HG03342 (cell line): ENCODE measurements around the gene DLL3.

Experiments used
- ATAC-seq: cut with Tn5 transposase; IDR thresholded peaks from one replicate; pipeline ENCODE4 v1.9.1; 2021; ENCODE audit warnings: mild to moderate bottlenecking, moderate library complexity; ENCODE audit not compliant: unreplicated experiment

Gene DLL3

DNA sequence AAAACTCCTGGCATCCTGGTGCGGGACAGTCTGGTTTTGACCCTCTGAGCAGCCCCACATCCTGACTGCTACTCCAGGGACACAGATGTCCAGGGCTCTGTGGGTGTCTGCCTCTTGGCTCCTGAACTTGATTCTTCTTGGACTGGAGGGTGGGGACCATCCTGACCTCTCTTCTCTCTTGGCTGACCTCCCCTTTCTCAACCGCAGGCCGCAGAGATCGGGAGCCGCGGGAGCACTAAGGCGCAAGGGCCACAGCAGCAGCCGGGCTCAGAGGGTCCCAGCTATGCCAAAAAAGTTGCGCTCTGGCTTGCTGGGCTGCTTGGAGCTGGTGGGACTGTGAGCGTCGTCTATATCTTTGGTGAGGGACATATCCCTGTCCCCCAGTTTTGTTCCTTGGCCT, 17.1 kb upstream of the DLL3 start:
- ATAC-seq: no peak

DNA sequence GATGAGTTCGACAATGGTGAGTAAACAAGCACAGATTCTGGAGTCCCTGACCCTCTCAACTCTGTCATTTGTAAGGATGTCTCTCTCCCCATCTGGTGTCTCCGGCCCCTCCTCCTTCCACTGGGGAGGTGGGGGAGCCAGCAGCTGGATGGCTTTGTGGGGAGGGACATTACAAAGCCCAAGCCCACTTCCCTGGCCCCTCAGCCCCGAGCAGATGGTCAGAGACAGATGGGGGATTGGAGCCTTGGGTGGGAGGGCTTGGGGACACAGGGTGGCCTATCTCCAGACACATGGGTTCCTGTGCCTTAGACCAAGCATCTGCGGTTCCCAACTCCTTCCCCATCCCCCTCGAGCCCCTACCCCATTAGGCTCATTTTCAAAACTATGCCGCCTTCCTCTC, 15.6 kb upstream of the DLL3 start:
- no peak for ATAC-seq

DNA sequence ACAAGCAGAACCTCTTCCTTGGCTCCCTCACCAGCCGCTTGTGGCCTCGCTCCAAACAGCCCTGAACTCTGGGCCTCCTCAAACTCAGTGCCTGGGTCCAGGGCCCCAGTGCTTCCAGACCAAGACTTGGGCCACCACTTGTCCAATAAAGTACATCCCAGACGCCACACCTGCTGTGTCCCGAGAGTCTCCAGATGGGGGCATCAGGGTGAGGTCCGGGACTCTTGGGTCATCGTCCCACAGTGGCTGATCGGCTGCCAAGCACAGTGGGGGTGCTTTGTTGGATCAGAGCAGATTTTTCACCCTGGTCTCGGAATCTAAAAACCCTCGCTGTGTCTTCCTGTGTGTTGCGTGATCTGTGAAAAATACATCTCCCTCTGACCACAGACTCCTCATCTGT, 9.0 kb upstream of the DLL3 start:
- ATAC-seq: no peak

DNA sequence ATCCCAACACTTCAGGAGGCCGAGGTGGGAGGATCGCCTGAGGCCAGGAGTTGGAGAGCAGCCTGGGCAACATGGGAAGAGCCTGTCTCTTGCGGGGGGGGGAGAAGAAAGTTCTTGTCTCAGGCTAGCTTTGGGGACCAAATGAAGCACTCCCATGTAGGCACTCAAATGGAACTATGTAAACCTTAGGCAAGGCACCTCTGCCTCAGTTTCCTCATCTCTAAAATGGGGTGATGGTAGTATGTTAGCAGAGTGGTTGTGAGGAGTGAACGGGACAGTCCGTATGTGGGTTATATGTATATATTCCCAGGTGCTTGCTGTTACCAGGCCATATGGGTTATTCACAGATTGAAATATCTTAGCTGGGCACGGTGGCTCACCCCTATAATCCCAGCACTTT, 6.5 kb upstream of the DLL3 start:
- ATAC-seq: no peak

- no peak for ATAC-seq
Measured at GRCh38 chr19:39492788-39493187, 6.0 kb upstream of the DLL3 start.

- no peak for ATAC-seq
Measured at GRCh38 chr19:39494661-39495060, 4.1 kb upstream of the DLL3 start.

DNA sequence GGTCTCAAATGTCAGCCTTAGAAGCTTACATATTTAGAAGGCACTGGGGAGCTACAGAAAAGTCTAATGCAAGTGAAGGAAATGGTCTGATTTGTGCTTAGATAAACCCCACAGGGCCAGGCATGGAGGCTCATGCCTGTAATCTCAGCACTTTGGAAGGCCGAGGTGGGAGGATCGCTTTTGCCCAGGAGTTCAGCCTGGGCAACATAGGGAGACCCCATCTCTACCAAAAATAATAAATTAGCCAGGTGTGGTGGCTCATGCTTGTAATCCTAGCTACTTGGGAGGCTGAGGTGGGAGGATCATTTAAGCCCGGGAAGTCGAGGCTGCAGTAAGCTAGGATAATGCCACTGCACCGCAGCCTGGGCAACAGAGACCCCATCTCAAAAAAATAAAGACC, 2.7 kb upstream of the DLL3 start:
- ATAC-seq: no peak

DNA sequence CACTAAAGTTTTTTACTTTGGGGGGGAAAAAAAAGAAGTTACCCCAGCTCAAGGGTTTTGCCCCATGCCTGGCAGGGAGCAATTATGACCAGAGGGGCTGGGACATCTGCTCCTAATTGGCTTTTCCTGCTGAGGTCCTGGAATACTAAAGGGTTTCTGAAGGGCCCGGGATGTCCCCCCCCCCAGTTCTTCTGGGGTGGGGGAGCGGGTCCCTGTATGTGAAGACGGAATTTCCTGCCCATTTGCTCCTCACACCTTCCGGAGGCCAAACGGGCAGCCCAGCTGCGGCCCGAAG, 1.1 kb upstream of the DLL3 start:
- ATAC-seq: no peak

GRCh38 chr19:39497996-39498797, 550 bp upstream of the DLL3 start:
- no peak for ATAC-seq

DNA sequence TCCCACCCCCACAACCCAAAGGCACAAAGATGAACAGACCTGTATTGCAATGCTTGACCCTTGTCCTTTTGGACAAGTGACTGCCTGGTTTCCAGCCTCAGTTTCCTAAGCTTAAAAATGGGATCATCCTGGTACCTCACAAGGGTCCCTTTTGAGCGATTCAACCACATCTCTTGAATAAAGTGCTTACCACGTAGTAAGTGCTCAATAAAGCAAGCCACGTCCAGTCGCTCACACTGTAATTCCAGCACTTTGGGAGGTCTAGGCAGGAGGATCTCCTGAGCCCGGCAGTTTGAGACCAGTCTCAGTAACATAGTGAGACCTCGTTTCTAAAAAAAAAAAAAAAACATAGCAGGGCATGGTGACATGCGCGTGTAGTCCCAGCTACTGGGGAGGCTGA, 1.2 kb downstream of the DLL3 start:
- no peak for ATAC-seq

GRCh38 chr19:39500543-39500942, 1.8 kb downstream of the DLL3 start:
- no peak for ATAC-seq

- ATAC-seq: no peak
Measured at GRCh38 chr19:39501340-39501739, 2.6 kb downstream of the DLL3 start.

- no peak for ATAC-seq
Measured at GRCh38 chr19:39502640-39503417, 4.1 kb downstream of the DLL3 start.

DNA sequence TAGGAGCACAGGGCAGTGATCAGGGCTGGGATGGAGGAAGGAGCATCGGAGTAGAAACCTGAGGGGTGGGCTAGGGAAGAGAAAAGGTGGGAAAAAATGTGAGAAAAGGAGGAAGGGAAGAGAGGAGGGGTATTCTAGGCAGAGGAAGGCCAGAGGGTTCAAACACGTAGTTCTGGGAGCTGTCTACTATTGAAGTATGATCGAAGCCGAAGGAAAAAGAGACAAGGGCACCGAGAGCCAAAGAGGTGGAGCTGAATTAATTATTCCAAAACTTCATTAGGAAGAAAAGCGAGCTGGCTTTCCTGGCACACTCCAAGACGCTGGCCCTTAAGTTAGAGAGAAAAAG, 7.8 kb downstream of the DLL3 start:
- no peak for ATAC-seq

- peak; percentile 55 for ATAC-seq
Measured at GRCh38 chr19:39506944-39507714, 8.4 kb downstream of the DLL3 start.

DNA sequence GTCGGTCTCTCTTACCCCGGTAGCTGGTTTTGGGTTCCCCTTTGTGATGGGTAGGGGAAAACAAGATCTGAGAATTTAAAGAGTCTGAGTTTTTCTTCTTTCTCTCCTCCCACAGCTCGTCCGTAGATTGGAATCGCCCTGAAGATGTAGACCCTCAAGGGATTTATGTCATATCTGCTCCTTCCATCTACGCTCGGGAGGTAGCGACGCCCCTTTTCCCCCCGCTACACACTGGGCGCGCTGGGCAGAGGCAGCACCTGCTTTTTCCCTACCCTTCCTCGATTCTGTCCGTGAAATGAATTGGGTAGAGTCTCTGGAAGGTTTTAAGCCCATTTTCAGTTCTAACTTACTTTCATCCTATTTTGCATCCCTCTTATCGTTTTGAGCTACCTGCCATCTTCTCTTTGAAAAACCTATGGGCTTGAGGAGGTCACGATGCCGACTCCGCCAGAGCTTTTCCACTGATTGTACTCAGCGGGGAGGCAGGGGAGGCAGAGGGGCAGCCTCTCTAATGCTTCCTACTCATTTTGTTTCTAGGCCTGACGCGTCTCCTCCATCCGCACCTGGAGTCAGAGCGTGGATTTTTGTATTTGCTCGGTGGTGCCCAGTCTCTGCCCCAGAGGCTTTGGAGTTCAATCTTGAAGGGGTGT, 9.1 kb downstream of the DLL3 start:
- ATAC-seq: no peak

- ATAC-seq: no peak
Measured at GRCh38 chr19:39508629-39509028, 9.9 kb downstream of the DLL3 start.

GRCh38 chr19:39509233-39509632, 10.5 kb downstream of the DLL3 start:
- no peak for ATAC-seq

DNA sequence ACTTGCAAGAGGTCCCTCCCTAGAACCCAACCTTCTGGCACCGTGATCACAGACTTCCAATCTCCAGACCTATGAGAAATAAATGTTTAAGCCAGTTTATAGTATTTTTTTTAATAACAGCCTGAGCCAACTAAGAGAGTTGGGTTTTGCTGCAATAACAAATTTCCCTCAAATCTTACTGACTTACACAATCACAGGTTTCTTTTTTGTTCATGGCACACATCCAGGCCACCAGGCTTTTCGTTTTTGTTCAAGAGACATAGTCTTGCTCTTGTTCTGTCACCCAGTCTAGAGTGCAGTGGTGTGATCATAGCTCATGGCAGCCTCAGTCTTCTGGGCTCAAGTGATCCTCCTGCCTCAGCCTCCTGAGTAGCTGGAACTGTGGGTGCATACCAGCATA, 14.2 kb downstream of the DLL3 start:
- ATAC-seq: no peak

GRCh38 chr19:39514840-39515550, 16.2 kb downstream of the DLL3 start, which contains the start of gene SELENOV:
TSS of gene SELENOV (plus strand) at chr19:39515139. CDS start at chr19:39515213, 74 bp downstream.
- ATAC-seq: no peak
